Stimulated activated CD4-positive, alpha-beta T cell treated with anti-CD3 and anti-CD28 coated beads, TNF-alpha, amount 100 ng/mL, for 4 hours (primary cell): ENCODE results near the gene MICAL3.

Source experiments
- DNase-seq, 3 experiments: peaks; one replicate each; pipeline ENCODE4 v3.0.0-alpha.2; 2020; ENCODE audit warnings: low read depth in 3 of 3

Gene MICAL3

GRCh38 chr22:17822087-17822486, 202.3 kb downstream of the MICAL3 start:
- no peak for DNase-seq

GRCh38 chr22:17820879-17821439, 203.4 kb downstream of the MICAL3 start:
- DNase-seq = no peak

GRCh38 chr22:17818649-17819048, 205.7 kb downstream of the MICAL3 start:
- DNase-seq = no peak

- no peak for DNase-seq
These were observed 206.2 kb downstream of the MICAL3 start for GRCh38 chr22:17818180-17818579.

GRCh38 chr22:17817511-17818065, 206.8 kb downstream of the MICAL3 start:
- DNase-seq = no peak

DNA sequence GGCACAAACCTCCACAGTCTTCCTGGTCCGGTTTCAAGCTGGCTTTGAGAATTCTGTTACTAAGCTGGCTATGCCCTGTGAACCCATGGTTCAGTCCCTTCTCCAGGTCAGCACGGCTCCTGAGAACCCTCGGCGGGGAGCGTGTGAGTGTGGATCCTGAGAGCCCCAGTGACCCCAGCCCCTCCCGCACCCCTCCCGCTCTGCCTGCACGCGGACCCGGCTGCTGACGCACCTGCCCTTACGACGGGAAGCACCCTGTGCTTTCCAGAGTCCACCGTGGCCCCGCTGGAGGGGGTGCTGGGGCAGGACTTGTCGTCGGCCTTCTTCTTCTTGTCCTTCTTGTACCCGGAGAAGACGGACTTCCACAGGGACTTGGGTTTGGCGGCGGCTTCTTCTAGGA, 207.3 kb downstream of the MICAL3 start:
- DNase-seq = no peak

DNA sequence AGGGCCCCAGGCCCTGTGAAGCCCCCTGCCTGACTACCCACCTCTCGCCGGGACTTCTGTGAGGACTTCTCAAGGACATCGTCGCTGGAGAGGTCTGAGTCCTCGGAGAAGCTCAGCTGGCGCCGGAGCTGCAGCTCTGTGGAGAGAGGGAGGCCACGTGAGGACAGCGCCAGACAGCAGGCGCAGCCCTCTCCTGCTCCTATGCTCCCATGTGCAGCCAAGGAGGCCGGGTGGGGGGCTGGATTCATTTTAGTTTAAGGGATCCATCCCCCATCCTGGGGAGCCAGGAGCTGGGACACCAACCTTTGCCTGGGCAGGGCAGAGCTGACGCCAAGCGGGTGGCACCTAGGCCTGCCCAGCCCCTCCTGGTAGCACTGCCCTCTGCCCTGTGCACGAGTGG, 207.7 kb downstream of the MICAL3 start:
- DNase-seq = no peak

DNA sequence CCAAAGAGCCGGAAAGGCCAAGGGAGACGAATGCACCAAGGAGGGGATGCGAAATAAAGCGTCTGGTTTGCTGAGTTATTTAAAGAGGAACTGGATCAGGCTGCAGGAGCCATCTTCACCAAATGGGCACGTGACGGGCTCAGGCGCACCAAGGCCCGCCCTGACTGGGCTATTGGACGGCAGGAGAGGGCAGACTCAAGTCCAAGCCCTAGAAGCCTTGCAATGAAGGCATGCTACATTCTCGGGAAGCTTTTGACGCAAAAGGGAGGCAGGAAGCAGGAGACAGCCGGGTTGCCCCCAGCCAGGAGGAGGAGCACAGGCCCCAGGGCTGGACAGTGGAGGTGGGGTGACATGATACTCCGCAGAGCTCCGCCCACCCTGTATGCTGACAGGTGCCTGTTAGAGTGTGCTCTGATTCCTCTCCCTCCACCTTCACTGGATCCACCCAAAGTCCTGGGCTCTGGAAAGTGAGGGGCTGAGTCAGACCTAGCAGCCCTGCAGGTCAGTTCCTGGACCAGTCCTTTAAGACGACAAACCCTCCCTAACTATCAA, 208.6 kb downstream of the MICAL3 start:
- DNase-seq = no peak

DNA sequence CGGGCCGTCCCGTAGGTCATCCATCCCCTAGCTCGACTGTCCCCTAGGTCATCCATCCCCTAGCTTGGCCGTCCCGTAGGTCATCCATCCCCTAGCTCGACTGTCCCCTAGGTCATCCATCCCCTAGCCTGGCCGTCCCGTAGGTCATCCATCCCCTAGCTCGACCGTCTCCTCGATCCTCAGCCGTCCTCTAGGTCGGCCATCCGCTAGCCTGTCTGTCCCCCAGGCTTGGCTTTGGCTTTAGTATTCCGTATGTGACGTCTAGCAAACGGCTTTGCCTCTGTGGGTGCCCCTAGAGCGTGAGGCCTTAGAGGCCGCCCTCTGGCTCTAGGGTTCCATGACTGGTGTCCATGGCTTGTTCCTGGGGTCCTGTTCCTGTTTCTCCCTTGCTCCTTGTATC, 209.5 kb downstream of the MICAL3 start:
- no peak for DNase-seq

GRCh38 chr22:17814084-17814483, 210.3 kb downstream of the MICAL3 start:
- no peak for DNase-seq

- no peak for DNase-seq
These were observed 213.2 kb downstream of the MICAL3 start for GRCh38 chr22:17811119-17811518.

DNA sequence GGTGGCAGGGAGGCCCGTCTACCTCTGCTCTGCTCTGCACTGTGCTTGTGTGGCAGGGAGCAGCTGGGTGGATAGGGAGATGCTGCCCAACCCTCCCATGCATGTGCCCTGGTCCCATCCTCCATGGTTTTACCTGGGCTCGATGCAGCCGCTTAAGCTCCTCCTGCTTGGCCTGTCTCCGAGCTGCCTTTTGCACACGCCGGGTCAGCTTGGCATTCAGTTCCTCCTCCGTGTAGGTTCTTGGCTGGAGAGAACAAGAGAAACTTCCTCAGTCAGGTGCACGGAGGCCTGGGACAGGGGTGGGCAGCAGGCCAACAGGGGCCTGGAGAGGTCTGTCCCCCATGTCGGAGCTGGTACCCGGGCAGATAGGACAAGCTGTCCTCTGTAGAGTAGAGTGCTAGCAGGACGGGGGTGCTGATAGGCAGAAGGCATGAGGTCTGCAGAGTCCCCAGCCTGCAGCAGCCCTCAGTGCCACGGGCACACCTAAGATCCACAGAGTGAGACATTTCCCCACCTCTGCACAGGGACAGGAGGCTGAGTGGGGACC, 213.7 kb downstream of the MICAL3 start:
- no peak for DNase-seq

- no peak for DNase-seq
These were observed 215.5 kb downstream of the MICAL3 start for GRCh38 chr22:17808693-17809403.

- DNase-seq = no peak
These were observed 216.6 kb downstream of the MICAL3 start for GRCh38 chr22:17807578-17808410.

GRCh38 chr22:17807086-17807485, 217.3 kb downstream of the MICAL3 start:
- no peak for DNase-seq

DNA sequence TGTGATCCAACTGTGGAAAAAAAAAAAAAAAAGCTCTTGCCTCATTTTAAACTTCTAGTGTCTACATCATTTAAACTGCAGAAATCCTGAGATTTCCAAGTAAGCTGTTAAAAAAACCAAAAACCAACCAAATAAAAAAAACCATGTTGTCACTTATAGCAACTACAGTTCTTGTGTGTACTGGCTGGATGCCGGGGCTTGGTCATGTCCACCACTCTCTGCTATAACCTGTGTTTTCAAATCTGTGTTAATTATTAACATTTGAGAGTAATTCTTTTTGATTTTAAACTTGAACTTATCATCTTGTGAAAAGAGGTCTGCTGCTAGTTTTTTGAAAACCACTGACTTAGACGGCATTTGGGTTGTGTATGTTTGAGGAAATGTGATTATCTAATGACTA, 217.9 kb downstream of the MICAL3 start:
- DNase-seq = no peak

DNA sequence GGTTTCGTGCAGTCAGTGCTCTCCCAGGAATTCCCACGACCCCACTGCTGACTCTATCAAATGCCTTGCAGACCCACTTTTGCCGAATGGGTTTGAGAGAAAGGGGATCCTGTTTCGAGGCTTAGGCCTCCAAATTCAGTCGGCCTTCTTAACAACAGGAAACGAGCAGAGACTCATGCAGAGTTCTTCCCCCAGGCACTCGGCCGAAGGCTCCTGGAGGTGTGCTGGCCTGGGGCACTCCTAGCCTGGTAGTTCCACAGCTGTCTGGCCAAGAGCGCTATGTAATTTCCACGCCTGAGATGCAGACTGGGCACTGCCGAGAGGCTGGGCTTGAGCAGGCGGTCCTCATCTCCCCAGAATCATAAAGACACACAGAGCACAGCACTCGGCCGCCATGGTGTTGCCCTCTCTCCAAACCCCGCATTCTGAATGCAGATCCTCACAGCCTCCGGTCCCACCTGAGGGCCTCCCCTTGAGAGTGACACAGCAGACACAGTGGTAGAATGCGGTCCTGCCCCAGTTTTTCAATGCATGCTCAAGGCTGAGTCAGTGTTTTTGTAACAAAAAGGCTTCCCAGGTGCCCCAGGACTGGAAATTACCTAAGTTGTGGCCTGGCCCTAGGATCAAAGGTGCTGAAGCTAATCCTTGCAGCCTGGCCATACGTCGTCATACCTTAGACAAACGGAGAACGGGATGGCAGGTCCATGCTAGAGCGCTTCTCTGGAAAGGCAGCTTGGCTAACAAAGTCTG, 219.9 kb downstream of the MICAL3 start:
- DNase-seq = no peak

- no peak for DNase-seq
These were observed 220.6 kb downstream of the MICAL3 start for GRCh38 chr22:17803609-17804270.

DNA sequence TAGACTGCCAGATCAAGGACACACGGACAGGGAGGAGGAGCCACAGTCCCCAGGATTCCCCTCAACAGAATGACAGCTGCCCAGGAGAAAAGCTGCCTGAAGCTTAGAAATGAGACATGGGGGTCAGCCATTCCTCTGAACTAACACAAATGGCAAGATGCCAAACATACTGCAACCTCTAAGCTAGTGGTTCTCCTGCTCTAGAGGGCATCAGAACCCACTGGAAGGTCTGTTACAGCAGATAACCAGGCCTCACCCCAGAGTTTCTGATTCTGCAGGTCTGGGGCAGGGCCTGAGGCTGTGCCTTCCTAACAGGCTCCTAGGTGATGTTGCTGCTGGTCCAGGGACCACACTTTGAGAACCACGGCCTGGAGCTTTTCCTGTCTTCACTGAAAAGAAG, 221.5 kb downstream of the MICAL3 start:
- DNase-seq = no peak

DNA sequence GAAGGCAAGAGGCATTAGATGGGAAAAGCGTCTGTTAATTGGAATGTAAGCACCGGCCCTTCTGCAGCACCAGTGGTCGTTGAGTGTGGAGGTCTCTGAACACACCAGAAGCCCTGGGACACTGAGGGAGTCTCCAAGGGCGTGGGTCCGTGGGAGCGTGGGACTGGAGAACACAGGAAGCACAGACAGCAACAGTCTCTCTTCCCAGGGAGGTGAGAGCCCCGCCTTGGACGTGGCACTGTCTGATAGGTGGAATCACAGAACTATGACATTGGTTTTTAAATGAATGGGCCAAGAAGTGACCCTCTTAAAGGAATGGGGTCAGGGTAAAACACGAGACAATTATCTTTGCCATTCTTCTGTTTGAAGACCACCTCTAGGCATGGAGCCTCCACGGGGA, 221.9 kb downstream of the MICAL3 start:
- no peak for DNase-seq
